H9 (cell line): ENCODE measurements around the gene ZNF385B. TPM values are rescaled to one million over a fixed set of nuclear protein-coding genes. Genes with fewer than 3 reads are reported as not detected.

Source experiments
- DNase-seq: peaks from one replicate; pipeline ENCODE4 v3.0.0-alpha.2; 2017
- H2AFZ ChIP-seq: one replicate; pipeline ENCODE4 v1.6.1; 2013; ENCODE audit warnings: mild to moderate bottlenecking, low read length, control low read depth, moderate library complexity
- H2AK5ac ChIP-seq: 2 replicates; pipeline ENCODE4 v1.6.1; 2013; ENCODE audit warnings: low read length, control low read depth, mixed read lengths; ENCODE audit not compliant: insufficient read length
- H2BK120ac ChIP-seq: one replicate; pipeline ENCODE4 v1.6.1; 2013; ENCODE audit warnings: low read depth, mild to moderate bottlenecking, low read length, control low read depth, inconsistent platforms; ENCODE audit not compliant: poor library complexity, severe bottlenecking
- H2BK12ac ChIP-seq: 2 replicates; pipeline ENCODE4 v1.6.1; 2013; ENCODE audit warnings: low read length, control low read depth, mixed read lengths, low read depth; ENCODE audit not compliant: insufficient read length
- H2BK15ac ChIP-seq: 2 replicates; pipeline ENCODE4 v1.6.1; 2013; ENCODE audit warnings: low read depth, low read length, control low read depth
- H2BK20ac ChIP-seq: one replicate; pipeline ENCODE4 v1.6.1; 2013; ENCODE audit warnings: low read depth, mild to moderate bottlenecking, low read length, control low read depth, inconsistent platforms; ENCODE audit not compliant: poor library complexity, severe bottlenecking
- H2BK5ac ChIP-seq: 2 replicates; pipeline ENCODE4 v1.6.1; 2013; ENCODE audit warnings: low read length, control low read depth, mixed read lengths; ENCODE audit not compliant: insufficient read length
- H3K14ac ChIP-seq: 2 replicates; pipeline ENCODE4 v1.6.1; 2013; ENCODE audit warnings: low read length, control low read depth; ENCODE audit not compliant: insufficient read depth
- H3K18ac ChIP-seq: 2 replicates; pipeline ENCODE4 v1.6.1; 2013; ENCODE audit warnings: low read depth, mild to moderate bottlenecking, mixed read lengths, low read length, control low read depth; ENCODE audit not compliant: insufficient read length
- H3K23ac ChIP-seq: 2 replicates; pipeline ENCODE4 v1.6.1; 2013; ENCODE audit warnings: low read length, control low read depth, mixed read lengths, low read depth; ENCODE audit not compliant: insufficient read length
- H3K23me2 ChIP-seq: 2 replicates; pipeline ENCODE4 v1.6.1; 2013; ENCODE audit warnings: low read depth, mild to moderate bottlenecking, mixed read lengths, low read length, control low read depth; ENCODE audit not compliant: insufficient read length, poor library complexity, severe bottlenecking
- H3K27ac ChIP-seq: 2 replicates; pipeline ENCODE4 v1.5.1; 2013; ENCODE audit warnings: low read length, control low read depth, mixed read lengths, low read depth; ENCODE audit not compliant: insufficient read length
- H3K27me3 ChIP-seq: 2 replicates; pipeline ENCODE4 v1.6.1; 2013; ENCODE audit warnings: low read length, control low read depth, inconsistent platforms; ENCODE audit not compliant: insufficient read depth
- H3K4ac ChIP-seq: 2 replicates; pipeline ENCODE4 v1.6.1; 2013; ENCODE audit warnings: low read depth, mild to moderate bottlenecking, control low read depth, inconsistent platforms, low read length, moderate library complexity
- H3K4me1 ChIP-seq: 2 replicates; pipeline ENCODE4 v1.6.1; 2013; ENCODE audit warnings: low read length, control low read depth, inconsistent platforms; ENCODE audit not compliant: insufficient read depth
- H3K4me2 ChIP-seq: 2 replicates; pipeline ENCODE4 v1.6.1; 2013; ENCODE audit warnings: low read length, control low read depth, mixed read lengths; ENCODE audit not compliant: insufficient read length, insufficient read depth
- H3K56ac ChIP-seq: 2 replicates; pipeline ENCODE4 v1.6.1; 2013; ENCODE audit warnings: low read depth, mild to moderate bottlenecking, mixed read lengths, low read length, control low read depth; ENCODE audit not compliant: insufficient read length
- H3K79me1 ChIP-seq: 2 replicates; pipeline ENCODE4 v1.6.1; 2013; ENCODE audit warnings: low read depth, mild to moderate bottlenecking, moderate library complexity, low read length, control low read depth, inconsistent platforms; ENCODE audit not compliant: insufficient read depth, poor library complexity, severe bottlenecking
- H3K79me2 ChIP-seq: 2 replicates; pipeline ENCODE4 v1.6.1; 2013; ENCODE audit warnings: low read length, control low read depth, inconsistent platforms; ENCODE audit not compliant: insufficient read depth
- H3K9ac ChIP-seq: 2 replicates; pipeline ENCODE4 v1.6.1; 2013; ENCODE audit warnings: low read length, control low read depth, mixed read lengths; ENCODE audit not compliant: insufficient read length; ENCODE audit errors: extremely low read depth
- H3K9me3 ChIP-seq: one replicate; pipeline ENCODE4 v1.6.1; 2013; ENCODE audit warnings: low read depth, low read length, inconsistent platforms; ENCODE audit not compliant: control insufficient read depth
- H3T11ph ChIP-seq: one replicate; pipeline ENCODE4 v1.6.1; 2013; ENCODE audit warnings: mild to moderate bottlenecking, low read length, control low read depth, inconsistent platforms
- H4K20me1 ChIP-seq: one replicate; pipeline ENCODE4 v1.6.1; 2013; ENCODE audit not compliant: control insufficient read depth, insufficient read length, insufficient read depth
- H4K5ac ChIP-seq: 2 replicates; pipeline ENCODE4 v1.6.1; 2013; ENCODE audit warnings: low read depth, mild to moderate bottlenecking, mixed read lengths, low read length, control low read depth; ENCODE audit not compliant: insufficient read length
- H4K8ac ChIP-seq: replicated peaks from 2 replicates; pipeline ENCODE4 v1.6.1; 2013; ENCODE audit warnings: low read length, control low read depth, mixed read lengths, low read depth; ENCODE audit not compliant: insufficient read length
- H4K91ac ChIP-seq: 2 replicates; pipeline ENCODE4 v1.6.1; 2013; ENCODE audit warnings: low read depth, mild to moderate bottlenecking, moderate library complexity, mixed read lengths, low read length, control low read depth; ENCODE audit not compliant: insufficient read length
- H3K27ac Mint-ChIP-seq, 3 experiments: 2 replicates in 2 of 3; 3 replicates in 1 of 3; pipeline ENCODE4 v1.8.0; 2020 to 2021; ENCODE audit warnings: mixed read lengths in 3 of 3, mild to moderate bottlenecking in 1 of 3, moderate library complexity in 1 of 3
- H3K27me3 Mint-ChIP-seq: 2 replicates; pipeline ENCODE4 v1.8.0; 2021; ENCODE audit warnings: low read depth, mild to moderate bottlenecking, moderate library complexity, mixed read lengths
- H3K36me3 Mint-ChIP-seq, 3 experiments: 2 replicates in 2 of 3; 3 replicates in 1 of 3; pipeline ENCODE4 v1.8.0; 2020 to 2021; ENCODE audit warnings: low read depth in 3 of 3, mixed read lengths in 3 of 3; ENCODE audit not compliant: insufficient read depth in 1 of 3
- H3K4me1 Mint-ChIP-seq, 2 experiments: 2 replicates each; pipeline ENCODE4 v1.8.0; 2020; ENCODE audit warnings: mixed read lengths in 2 of 2
- H3K4me3 Mint-ChIP-seq, 2 experiments: 2 replicates in 1 of 2; 3 replicates in 1 of 2; pipeline ENCODE4 v1.8.0; 2020 to 2021; ENCODE audit warnings: mild to moderate bottlenecking in 2 of 2, mixed read lengths in 2 of 2, moderate library complexity in 1 of 2
- H3K9me3 Mint-ChIP-seq, 2 experiments: 2 replicates in 1 of 2; 3 replicates in 1 of 2; pipeline ENCODE4 v1.8.0; 2020; ENCODE audit warnings: mild to moderate bottlenecking in 2 of 2, mixed read lengths in 2 of 2, moderate library complexity in 1 of 2
- total RNA-seq: library from RNA; stranded (reverse); gene quantifications from 2 replicates; pipeline ENCODE4 v1.2.1, GENCODE V29; 2021
- TF ChIP-seq, protein P1 (sequence below): fragments of 200-600 bp; sonication (generic); conservative IDR thresholded peaks from 3 replicates; pipeline ENCODE4 v1.8.0; 2021; ENCODE audit warnings: antibody characterized with exemption, mild to moderate bottlenecking

The ZNF385B gene
- total RNA-seq, 1 experiment from 2014 or later: 2.1 TPM

DNA sequence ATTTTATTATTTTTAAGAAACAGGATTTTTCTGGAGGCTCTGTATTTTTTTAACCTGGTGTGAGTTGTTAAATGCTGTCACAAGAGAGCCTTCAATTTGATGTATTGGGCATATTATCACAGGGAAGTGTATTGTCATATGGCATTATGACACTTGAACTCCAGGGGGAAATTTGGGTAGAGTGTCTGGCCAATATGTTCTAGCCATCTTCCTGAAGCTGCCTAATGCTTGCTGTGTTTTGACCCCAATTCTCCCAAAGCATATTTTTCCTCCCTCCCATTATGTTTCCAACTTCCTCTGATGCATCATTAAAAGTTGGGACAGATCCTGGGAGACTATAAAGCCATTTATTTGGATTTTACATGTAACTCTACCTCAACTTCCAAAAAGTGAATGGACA lies 382.6 kb downstream of the ZNF385B start:
- H3K9me3 Mint-ChIP-seq: no peaks in the 10 kb centered on the region
- Histone ChIP-seq H4K91ac (no peak overlapping the region), H4K20me1 (no peaks in the 10 kb centered on the region)

More for the DNA sequence above, 382.6 kb downstream of the ZNF385B start:
- H3T11ph ChIP-seq: no peak overlapping the region
- H2AK5ac ChIP-seq: no peak overlapping the region
- Mint-ChIP-seq H3K27me3 (no peaks in the 10 kb centered on the region), H3K36me3 (no peaks in the 10 kb centered on the region), H3K27ac (no peak overlapping the region), H3K4me1 (0 out of 4 replicates have a peak, but pooled peaks cover 0 to 2% of the 10 kb centered on the region in 2 experiments), H3K4me3 (no peak overlapping the region)
- H2BK20ac ChIP-seq: no peak overlapping the region
- no peak overlapping the region for H4K8ac ChIP-seq
- H2BK12ac ChIP-seq: no peak overlapping the region
- no peak overlapping the region for H3K14ac ChIP-seq
- H3K23ac ChIP-seq: no peak overlapping the region
- H3K23me2 ChIP-seq: no peaks in the 10 kb centered on the region
- no peak overlapping the region for H3K4ac ChIP-seq
- no peak overlapping the region for H2AFZ ChIP-seq
- no peak overlapping the region for H2BK120ac ChIP-seq
- H3K56ac ChIP-seq: no peak overlapping the region
- TF ChIP-seq, protein P1, sequence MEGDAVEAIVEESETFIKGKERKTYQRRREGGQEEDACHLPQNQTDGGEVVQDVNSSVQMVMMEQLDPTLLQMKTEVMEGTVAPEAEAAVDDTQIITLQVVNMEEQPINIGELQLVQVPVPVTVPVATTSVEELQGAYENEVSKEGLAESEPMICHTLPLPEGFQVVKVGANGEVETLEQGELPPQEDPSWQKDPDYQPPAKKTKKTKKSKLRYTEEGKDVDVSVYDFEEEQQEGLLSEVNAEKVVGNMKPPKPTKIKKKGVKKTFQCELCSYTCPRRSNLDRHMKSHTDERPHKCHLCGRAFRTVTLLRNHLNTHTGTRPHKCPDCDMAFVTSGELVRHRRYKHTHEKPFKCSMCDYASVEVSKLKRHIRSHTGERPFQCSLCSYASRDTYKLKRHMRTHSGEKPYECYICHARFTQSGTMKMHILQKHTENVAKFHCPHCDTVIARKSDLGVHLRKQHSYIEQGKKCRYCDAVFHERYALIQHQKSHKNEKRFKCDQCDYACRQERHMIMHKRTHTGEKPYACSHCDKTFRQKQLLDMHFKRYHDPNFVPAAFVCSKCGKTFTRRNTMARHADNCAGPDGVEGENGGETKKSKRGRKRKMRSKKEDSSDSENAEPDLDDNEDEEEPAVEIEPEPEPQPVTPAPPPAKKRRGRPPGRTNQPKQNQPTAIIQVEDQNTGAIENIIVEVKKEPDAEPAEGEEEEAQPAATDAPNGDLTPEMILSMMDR: no peak
- H3K27ac ChIP-seq: no peak overlapping the region
- no peaks in the 10 kb centered on the region for H3K9me3 ChIP-seq
- H3K18ac ChIP-seq: no peak overlapping the region
- H3K4me1 ChIP-seq: no peaks in the 10 kb centered on the region
- H3K9ac ChIP-seq: no peak overlapping the region
- H3K79me2 ChIP-seq: no peaks in the 10 kb centered on the region
- H3K79me1 ChIP-seq: no peaks in the 10 kb centered on the region
- H4K5ac ChIP-seq: no peak overlapping the region
- no peak overlapping the region for H2BK5ac ChIP-seq
- H3K4me2 ChIP-seq: no peak overlapping the region
- no peak for DNase-seq
- no peaks in the 10 kb centered on the region for H3K27me3 ChIP-seq
- no peak overlapping the region for H2BK15ac ChIP-seq
